SIG-M5 treated with dmso at 0.1 percent for 504 hours (cell line): ENCODE results near the gene ZNF3.
"Not testable (repeated sequence)": the region's sequence is repeated elsewhere in the genome, so short reads cannot be mapped to it uniquely, and the experiment has no call there.

Experiments used
- DNase-seq: peaks from one replicate; lab custom pipeline; 2025; ENCODE audit not compliant: unreplicated experiment; lab: John Stamatoyannopoulos, UW

ZNF3 gene

GRCh38 chr7:100081535-100082102 is at the start of gene ZNF3:
Gene ZNF3, minus strand, starts transcription at chr7:100081723. Its CDS starts 4,366 bp downstream, at chr7:100077357.
- peak; percentile 98 for DNase-seq

GRCh38 chr7:100130608-100131453 is 49.3 kb upstream of the ZNF3 start:
- DNase-seq = peak; percentile 43

DNA sequence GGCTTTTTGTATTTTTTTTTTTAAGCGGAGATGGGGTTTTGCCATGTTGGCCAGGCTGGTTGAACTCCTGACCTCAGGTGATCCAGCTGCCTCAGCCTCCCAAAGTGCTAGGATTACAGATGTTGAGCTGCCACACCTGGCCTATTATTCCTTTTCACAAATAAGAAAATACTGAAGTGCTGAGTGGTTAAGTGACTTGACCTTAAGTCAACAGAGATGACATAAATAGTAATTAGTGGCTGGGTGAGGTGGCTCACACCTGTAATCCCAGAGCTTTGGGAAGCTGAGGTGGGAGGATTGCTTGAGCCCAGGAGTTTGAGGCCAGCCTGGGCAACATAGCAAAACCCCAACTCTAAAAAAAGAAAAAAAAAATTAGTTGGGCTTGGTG is 48.7 kb upstream of the ZNF3 start:
- not testable (repeated sequence) for DNase-seq

DNA sequence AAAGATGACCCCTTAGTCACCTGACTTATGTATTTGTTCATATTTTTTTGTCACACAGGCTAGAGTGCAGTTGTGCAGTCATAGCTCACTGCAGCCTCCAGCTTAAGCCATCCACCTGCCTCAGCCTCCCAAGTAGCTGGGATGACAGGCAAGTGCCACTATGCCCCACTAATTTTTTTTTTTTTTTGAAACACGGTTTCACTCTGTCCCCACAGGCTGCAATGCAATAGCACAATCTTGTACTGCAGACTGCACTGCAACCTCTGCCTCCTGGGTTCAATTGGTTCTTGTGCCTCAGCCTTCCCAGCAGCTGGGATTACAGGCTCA is 47.1 kb upstream of the ZNF3 start:
- no peak for DNase-seq

- DNase-seq = no peak
Observed at GRCh38 chr7:100127866-100128636, 46.5 kb upstream of the ZNF3 start.

- peak; percentile 93 for DNase-seq
Observed at GRCh38 chr7:100126931-100127865, 45.7 kb upstream of the ZNF3 start, which contains the start of gene MBLAC1. Gene MBLAC1, plus strand, starts transcription at chr7:100126967. Its CDS starts 429 bp downstream, at chr7:100127396.

DNA sequence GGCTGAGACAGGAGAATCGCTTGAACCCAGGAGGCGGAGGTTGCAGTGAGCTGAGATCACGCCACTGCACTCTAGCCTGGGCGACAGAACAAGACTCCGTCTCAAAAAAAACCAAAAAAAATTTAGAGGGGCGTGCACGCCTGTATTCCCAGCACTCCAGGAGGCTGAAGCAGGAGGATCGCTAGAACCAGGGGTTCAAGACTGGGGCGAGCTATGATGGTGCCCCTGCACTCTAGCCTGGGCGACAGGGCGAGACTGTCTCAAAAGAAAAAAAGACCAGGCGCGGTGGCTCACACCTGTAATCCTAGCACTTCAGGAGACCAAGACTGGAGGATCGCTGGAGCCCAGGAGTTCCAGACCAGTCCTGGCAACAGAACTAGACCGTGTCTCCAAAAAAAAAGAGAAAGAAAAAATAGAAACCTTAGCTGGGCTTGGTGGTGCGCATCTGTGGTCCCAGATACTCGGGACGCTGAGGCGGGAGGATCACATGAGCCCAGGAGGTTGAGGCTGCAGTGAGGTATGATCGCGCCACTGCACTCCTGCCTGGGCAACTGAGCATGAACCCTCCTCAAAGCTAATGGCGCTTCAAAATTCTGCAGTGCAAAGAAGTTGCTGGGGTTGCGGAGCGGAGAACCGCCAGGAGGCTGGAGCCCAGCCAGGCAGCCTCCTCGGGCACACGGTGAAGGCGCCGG is 44.9 kb upstream of the ZNF3 start:
- no peak for DNase-seq

GRCh38 chr7:100124301-100125230 is 43.0 kb upstream of the ZNF3 start:
- DNase-seq = no peak

DNA sequence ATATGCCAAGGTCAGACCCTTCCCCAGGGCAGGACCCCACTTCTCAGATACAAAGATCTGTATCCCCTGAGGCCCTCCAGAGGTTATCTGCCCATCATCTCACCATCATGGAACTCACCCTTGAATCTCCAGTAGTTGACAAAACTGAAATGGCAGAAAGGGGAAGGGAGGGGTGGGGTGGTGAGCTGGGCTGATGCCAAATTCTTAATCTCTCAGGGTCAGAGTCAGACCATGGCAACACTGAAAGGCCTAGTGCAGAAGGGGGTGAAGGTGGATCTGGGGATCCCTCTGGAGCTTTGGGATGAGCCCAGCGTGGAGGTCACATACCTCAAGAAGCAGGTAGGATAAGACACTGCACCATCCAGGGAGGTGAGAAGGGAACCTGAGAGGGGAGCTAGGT is 41.0 kb upstream of the ZNF3 start:
- no peak for DNase-seq

- no peak for DNase-seq
Observed at GRCh38 chr7:100122067-100122466, 40.5 kb upstream of the ZNF3 start.

DNA sequence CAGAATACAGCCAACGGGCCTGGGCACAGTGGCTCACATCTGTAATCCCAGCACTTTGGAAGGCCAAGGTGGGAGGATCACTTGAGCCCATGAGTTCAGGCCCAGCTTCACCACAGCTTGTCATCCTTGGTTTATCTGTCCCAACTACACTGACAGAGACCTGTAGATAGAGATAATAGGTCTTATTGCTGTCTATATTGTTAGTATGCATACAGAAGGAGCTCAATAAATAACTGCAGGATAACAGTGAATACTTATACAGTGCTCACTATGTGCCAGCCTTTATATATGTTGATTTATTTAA is 39.2 kb upstream of the ZNF3 start:
- DNase-seq = no peak

DNA sequence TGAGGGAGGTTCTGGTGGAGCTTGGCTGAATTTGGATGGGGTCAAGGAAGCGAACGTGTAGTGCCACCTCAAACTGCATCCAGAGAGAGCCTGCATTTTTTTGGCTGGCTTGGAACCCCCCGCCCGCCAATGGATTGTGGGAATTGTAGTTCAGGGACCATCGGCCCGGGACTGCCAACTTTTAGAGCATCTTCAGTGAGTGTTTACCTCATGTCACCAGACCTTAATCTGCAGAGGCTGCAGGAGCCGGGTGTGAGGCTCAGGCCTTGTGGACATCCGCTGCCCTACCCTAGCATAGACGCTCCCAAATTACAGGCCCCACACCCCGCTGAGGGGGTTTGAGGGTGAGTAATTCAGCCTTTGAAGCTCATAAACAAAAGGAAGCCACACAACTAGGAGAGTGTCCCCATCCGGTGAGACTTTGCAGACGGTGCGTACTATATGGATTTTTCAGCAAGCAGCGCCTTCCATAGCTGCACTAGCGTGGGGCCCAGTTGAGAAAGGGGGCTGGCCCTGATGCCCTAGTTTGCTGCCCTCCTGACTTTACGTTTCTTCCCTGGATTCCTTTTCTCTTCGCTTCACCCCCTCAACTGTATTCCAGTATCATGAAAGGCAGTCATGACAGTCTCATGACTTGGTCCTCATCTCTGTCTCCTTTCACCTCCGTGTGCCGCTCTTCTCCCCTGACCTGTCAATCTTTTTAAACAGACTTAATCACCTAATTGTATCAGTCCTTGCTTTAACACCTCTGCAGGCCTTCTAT is 38.6 kb upstream of the ZNF3 start:
- DNase-seq = peak; percentile 65

- peak; percentile 93 for DNase-seq
Observed at GRCh38 chr7:100119072-100119969, 37.8 kb upstream of the ZNF3 start, which contains the start of the genes CNPY4 and TAF6. Gene CNPY4, plus strand, starts transcription at chr7:100119634. Its CDS starts 111 bp downstream, at chr7:100119745. Gene TAF6, minus strand, starts transcription at chr7:100119358. Its CDS starts 5,149 bp downstream, at chr7:100114209.

GRCh38 chr7:100118388-100119071 is 37.0 kb upstream of the ZNF3 start:
- DNase-seq = peak; percentile 53

- DNase-seq = no peak
Observed at GRCh38 chr7:100115026-100115425, 33.5 kb upstream of the ZNF3 start.

- DNase-seq = no peak
Observed at GRCh38 chr7:100111914-100112313, 30.4 kb upstream of the ZNF3 start.

- no peak for DNase-seq
Observed at GRCh38 chr7:100111156-100111555, 29.6 kb upstream of the ZNF3 start.
